Lower leg skin (tissue), 4 donors: ENCODE results near the gene ST8SIA2. TPM values are rescaled to one million over a fixed set of nuclear protein-coding genes. Genes with fewer than 3 reads are reported as not detected.

Experiments used
- DNase-seq, 2 donors: peaks; one replicate each; pipeline ENCODE4 v3.0.0-alpha.2; 2019; ENCODE audit warnings: low spot score in 2 of 2
- H3K4me3 ChIP-seq: fragments of 200-600 bp; sonication (generic); 2 replicates; pipeline ENCODE4 v1.5.1; 2017; ENCODE audit warnings: mild to moderate bottlenecking, low read depth; ENCODE audit not compliant: poor library complexity, severe bottlenecking
- POLR2A ChIP-seq, 2 donors: fragments of 450-650 bp; IDR thresholded peaks; one replicate each; pipeline ENCODE4 v1.6.1; 2016 to 2017; ENCODE audit warnings: antibody characterized with exemption in 2 of 2, mild to moderate bottlenecking in 1 of 2, moderate library complexity in 1 of 2
- WGBS, 2 donors: methylation state at CpG; one replicate each; pipeline ENCODE4 v1.1.5; 2018; 5-methylcytosine and 5-hydroxymethylcytosine counted together
- intact Hi-C: fragments of 100-400 bp; cut with DNase I; formaldehyde crosslinking; loops from one replicate; pipeline ENCODE4 v1.15.0; 2023; ENCODE audit warnings: low total_unique reads
- total RNA-seq, 4 donors: library from RNA; depleted of rRNA; stranded (reverse); fragments of >200 nt; gene quantifications; one replicate each; pipeline ENCODE4 v1.1.0, GENCODE V29; 2016
- TF ChIP-seq, protein P1 (sequence below), 3 donors: fragments of 450-650 bp; IDR thresholded peaks; one replicate each; pipeline ENCODE4 v1.5.1; 2016; ENCODE audit warnings: antibody characterized with exemption in 3 of 3, mild to moderate bottlenecking in 3 of 3, moderate library complexity in 2 of 3

ST8SIA2 gene
- total RNA-seq, 4 donors from 2014 or later = 0.06 TPM; not detected in 3

DNA sequence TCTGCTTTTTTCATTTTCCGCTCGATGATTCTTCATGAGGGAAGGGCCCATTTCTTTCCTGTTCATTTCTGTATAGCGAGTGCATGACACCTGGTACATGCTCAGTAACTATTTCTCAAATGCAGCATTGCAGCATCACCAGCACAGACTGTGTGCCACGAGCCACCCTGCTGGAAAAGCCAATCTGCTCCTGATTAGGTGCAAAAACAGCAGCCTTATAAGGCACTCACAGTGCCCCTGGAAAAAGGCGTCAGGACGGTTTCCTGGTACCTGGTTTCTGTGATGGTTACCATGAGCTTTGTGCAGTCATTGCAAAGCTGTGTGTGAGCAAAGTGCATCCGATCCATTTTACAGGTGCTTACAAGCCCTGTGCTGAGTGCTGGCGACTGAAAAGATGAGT lies 15.8 kb downstream of the ST8SIA2 start:
- DNase-seq = no peak
- intact Hi-C loops = no loop called here
- 87 to 88% methylated on average over 8 of the region's 8 CpGs for WGBS, 2 donors
- TF ChIP-seq POLR2A (IDR thresholded peaks at IDR 0.05) = no peak
- TF ChIP-seq, protein P1, sequence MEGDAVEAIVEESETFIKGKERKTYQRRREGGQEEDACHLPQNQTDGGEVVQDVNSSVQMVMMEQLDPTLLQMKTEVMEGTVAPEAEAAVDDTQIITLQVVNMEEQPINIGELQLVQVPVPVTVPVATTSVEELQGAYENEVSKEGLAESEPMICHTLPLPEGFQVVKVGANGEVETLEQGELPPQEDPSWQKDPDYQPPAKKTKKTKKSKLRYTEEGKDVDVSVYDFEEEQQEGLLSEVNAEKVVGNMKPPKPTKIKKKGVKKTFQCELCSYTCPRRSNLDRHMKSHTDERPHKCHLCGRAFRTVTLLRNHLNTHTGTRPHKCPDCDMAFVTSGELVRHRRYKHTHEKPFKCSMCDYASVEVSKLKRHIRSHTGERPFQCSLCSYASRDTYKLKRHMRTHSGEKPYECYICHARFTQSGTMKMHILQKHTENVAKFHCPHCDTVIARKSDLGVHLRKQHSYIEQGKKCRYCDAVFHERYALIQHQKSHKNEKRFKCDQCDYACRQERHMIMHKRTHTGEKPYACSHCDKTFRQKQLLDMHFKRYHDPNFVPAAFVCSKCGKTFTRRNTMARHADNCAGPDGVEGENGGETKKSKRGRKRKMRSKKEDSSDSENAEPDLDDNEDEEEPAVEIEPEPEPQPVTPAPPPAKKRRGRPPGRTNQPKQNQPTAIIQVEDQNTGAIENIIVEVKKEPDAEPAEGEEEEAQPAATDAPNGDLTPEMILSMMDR (IDR thresholded peaks at IDR 0.05) = no peak
- no peak overlapping the region for H3K4me3 ChIP-seq

DNA sequence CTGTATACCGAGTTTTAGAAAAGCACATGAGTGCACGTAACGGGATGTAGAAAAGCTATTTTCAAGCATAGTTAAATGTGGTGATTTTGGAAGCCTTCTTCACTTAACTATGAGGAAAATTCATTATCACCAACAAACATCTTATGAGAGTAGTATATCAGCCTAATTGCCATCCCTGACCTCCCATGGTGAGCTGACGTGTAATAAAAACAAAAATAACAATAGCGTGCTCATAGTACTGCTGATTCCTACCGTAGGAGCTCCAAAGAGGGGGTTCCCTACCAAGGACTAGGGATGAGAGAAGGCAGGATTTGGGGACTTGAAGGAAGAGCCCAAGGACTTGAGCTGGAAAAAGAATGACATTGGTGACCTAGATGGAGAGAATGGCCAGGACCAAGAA lies 16.9 kb downstream of the ST8SIA2 start:
- DNase-seq = no peak
- no peak overlapping the region for H3K4me3 ChIP-seq
- intact Hi-C loops = no loop called here
- WGBS, 2 donors = 89 to 91% methylated on average over 6 of the region's 6 CpGs
- no peak for TF ChIP-seq POLR2A (IDR thresholded peaks at IDR 0.05)
- TF ChIP-seq, protein P1 (IDR thresholded peaks at IDR 0.05) = no peak

DNA sequence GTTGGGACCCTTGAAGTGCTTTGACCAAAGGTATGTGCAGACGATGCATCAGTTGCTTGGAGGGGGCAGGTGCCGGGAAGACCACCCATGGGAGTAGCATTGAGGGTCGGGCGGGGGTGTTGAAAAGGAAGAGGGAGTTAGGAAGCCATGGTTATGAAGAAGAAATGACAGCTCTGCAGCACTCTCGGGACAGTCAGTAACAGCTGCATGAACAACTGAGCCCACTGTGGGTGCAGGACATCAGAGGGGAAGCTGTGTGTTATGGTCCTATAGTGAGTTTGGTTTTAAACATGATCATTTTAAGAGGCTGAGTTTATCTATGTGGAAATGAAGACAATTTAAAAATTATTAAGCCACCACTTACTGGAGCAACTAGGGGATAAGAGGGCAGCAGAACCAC lies 17.6 kb downstream of the ST8SIA2 start:
- no peak overlapping the region for H3K4me3 ChIP-seq
- TF ChIP-seq POLR2A (IDR thresholded peaks at IDR 0.05) = no peak
- TF ChIP-seq, protein P1 (IDR thresholded peaks at IDR 0.05) = no peak
- intact Hi-C loops = no loop called here
- DNase-seq = no peak
- 86 to 89% methylated on average over 5 of the region's 5 CpGs for WGBS, 2 donors

DNA sequence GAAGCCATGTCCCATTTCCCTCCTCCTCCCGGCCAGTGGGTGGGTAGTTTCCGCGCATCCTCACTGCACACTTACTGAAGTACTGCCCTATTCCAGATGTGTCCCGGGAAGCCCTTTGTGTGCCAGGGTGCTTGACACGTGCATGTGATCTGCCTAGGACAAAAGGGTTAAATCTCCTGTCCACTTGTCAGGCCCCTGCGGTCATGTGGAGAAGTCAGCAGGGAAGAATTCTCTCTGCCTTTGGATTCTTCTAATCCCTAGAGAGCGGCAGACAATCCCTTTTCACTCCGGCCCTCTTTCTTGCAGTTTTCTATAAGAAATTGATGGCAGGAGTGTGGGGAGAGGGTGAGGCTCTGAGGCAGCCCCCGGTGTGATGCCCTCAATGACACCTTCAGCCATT lies 19.8 kb downstream of the ST8SIA2 start:
- H3K4me3 ChIP-seq = no peak overlapping the region
- no peak for DNase-seq
- intact Hi-C loops = no loop called here
- WGBS, 2 donors = 54 to 67% methylated on average over 9 of the region's 9 CpGs
- no peak for TF ChIP-seq POLR2A (IDR thresholded peaks at IDR 0.05)
- TF ChIP-seq, protein P1 (IDR thresholded peaks at IDR 0.05) = no peak

DNA sequence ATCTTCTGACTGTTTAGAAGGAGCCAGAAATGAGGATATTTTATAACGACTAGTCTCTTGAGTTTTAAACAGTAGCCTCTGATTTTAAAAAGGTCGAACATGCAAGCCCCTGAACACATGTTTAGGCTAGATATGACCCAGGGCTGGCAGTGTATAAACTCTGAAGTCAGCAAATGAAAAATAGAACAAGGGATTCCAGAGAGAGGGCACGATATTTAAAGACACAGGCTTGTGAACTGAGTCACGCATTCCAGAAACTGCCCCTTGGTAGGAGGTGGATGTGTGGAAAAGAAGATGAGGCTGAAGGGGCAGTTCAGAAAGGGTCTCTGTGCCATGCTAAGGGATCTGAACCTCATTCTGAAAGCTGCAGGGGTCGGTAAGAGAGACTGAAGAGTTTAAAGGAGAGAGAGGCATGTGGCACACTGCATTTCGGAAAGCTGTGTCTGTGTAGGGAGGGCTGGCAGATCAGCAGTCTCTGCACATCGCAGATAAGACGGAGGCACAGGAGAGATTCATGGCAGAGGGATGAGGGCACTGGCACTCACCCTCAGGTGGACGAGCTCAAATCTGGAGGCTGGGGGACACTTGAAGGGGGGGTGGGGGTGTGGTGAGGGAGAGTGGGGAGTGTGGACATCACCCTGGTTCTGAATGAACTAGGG lies 22.1 kb downstream of the ST8SIA2 start:
- WGBS, 2 donors = 75 to 80% methylated on average over 9 of the region's 9 CpGs
- intact Hi-C loops = no loop called here
- no peak for DNase-seq
- TF ChIP-seq, protein P1 (IDR thresholded peaks at IDR 0.05) = no peak
- TF ChIP-seq POLR2A (IDR thresholded peaks at IDR 0.05) = no peak
- no peak overlapping the region for H3K4me3 ChIP-seq

DNA sequence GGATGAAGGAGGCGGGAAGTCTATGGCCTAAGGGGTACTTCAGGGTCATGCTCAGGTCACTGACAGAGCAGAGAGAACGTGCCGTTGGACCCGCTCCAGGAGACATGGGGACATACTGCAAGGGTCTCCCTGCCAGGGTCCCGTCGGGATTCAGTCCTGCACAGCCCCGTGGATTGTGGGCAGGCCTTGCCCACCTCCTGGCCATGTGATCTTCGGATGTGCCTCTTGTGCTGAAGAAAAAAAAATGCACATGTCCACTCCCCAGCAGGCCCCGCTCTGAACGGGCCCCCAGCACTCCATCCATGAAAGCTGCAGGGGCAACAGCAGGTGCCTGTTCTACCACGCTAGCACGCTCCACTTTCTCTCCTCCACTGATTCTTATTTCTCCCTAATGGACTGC lies 22.9 kb downstream of the ST8SIA2 start:
- TF ChIP-seq, protein P1 (IDR thresholded peaks at IDR 0.05) = no peak
- TF ChIP-seq POLR2A (IDR thresholded peaks at IDR 0.05) = no peak
- no peak overlapping the region for H3K4me3 ChIP-seq
- DNase-seq = no peak
- intact Hi-C loops = no loop called here
- WGBS, 2 donors = 80 to 83% methylated on average over 12 of the region's 12 CpGs
